HepG2 (cell line): ENCODE results near the gene WDHD1. TPM values are rescaled to one million over a fixed set of nuclear protein-coding genes. Genes with fewer than 3 reads are reported as not detected.

ENCODE experiments used
- CEBPG ChIP-seq: IDR thresholded peaks from 2 replicates; pipeline ENCODE4 v1.6.1; 2016
- ETS1 ChIP-seq: sonication (generic); formaldehyde crosslinking; IDR thresholded peaks from 2 replicates; pipeline ENCODE4 v1.4.0; 2020; ENCODE audit warnings: missing genetic modification reagents
- FOXJ3 ChIP-seq: sonication (generic); formaldehyde crosslinking; IDR thresholded peaks from 2 replicates; pipeline ENCODE4 v1.4.0; 2020; ENCODE audit warnings: missing genetic modification reagents, mild to moderate bottlenecking, borderline replicate concordance
- FOXO1 ChIP-seq: sonication (generic); formaldehyde crosslinking; IDR thresholded peaks from 2 replicates; pipeline ENCODE4 v1.4.0; 2020; ENCODE audit warnings: missing genetic modification reagents
- IRF9 ChIP-seq: sonication (generic); formaldehyde crosslinking; IDR thresholded peaks from 2 replicates; pipeline ENCODE4 v1.8.0; 2022; ENCODE audit warnings: missing genetic modification reagents, mild to moderate bottlenecking, borderline replicate concordance
- KDM2A ChIP-seq: sonication (generic); formaldehyde crosslinking; IDR thresholded peaks from 2 replicates; pipeline ENCODE4 v1.4.0; 2020; ENCODE audit warnings: low read depth, missing genetic modification reagents, borderline replicate concordance
- NFRKB ChIP-seq: fragments of 450-650 bp; IDR thresholded peaks from 2 replicates; pipeline ENCODE4 v1.6.1; 2017
- PAF1 ChIP-seq: IDR thresholded peaks from 2 replicates; pipeline ENCODE4 v1.6.1; 2016; ENCODE audit warnings: missing genetic modification reagents, missing compliant biosample characterization
- PRDM4 ChIP-seq: sonication (generic); formaldehyde crosslinking; IDR thresholded peaks from 2 replicates; pipeline ENCODE4 v1.9.0; 2021; ENCODE audit warnings: missing genetic modification reagents, borderline replicate concordance
- RBAK ChIP-seq: sonication (generic); formaldehyde crosslinking; IDR thresholded peaks from 2 replicates; pipeline ENCODE4 v1.5.1; 2020; ENCODE audit warnings: mild to moderate bottlenecking, missing genetic modification reagents
- SKI ChIP-seq: fragments of 450-650 bp; IDR thresholded peaks from one replicate; pipeline ENCODE4 v1.6.1; 2018; ENCODE audit warnings: mild to moderate bottlenecking; ENCODE audit not compliant: partially characterized antibody
- ZBTB44 ChIP-seq: sonication (generic); formaldehyde crosslinking; IDR thresholded peaks from 2 replicates; pipeline ENCODE4 v1.4.0; 2020; ENCODE audit warnings: missing genetic modification reagents
- ZNF430 ChIP-seq: sonication (generic); formaldehyde crosslinking; IDR thresholded peaks from 2 replicates; pipeline ENCODE4 v1.9.0; 2021; ENCODE audit warnings: mild to moderate bottlenecking, missing genetic modification reagents
- ZNF432 ChIP-seq: sonication (generic); formaldehyde crosslinking; IDR thresholded peaks from 2 replicates; pipeline ENCODE4 v1.5.0; 2020; ENCODE audit warnings: missing genetic modification reagents, mild to moderate bottlenecking, borderline replicate concordance
- ZNF558 ChIP-seq: sonication (generic); formaldehyde crosslinking; IDR thresholded peaks from 2 replicates; pipeline ENCODE4 v1.9.0; 2022; ENCODE audit warnings: mild to moderate bottlenecking, missing genetic modification reagents, borderline replicate concordance
- ZNF713 ChIP-seq: sonication (generic); formaldehyde crosslinking; IDR thresholded peaks from 2 replicates; pipeline ENCODE4 v1.4.0; 2020; ENCODE audit warnings: mild to moderate bottlenecking, missing genetic modification reagents
- polyA plus RNA-seq, 8 experiments: library from polyadenylated mRNA; depleted of rRNA in 3 of 8; stranded (reverse) in 7 of 8; unstranded in 1 of 8; fragments of >200 nt; fragmentation: Illumina TruSeq in 4 of 8; extraction: Trizol in 4 of 8; gene quantifications; 2 replicates each; pipeline versions ENCODE4 v1.2.1 to v1.2.3, GENCODE V29; 2011 to 2016; ENCODE audit warnings: low read depth in 4 of 8, missing spikeins in 1 of 8, mixed read lengths in 1 of 8; ENCODE audit not compliant: insufficient read depth in 1 of 8
- total RNA-seq, 5 experiments: library from RNA; depleted of rRNA; stranded (reverse); fragments of >200 nt; fragmentation: Illumina TruSeq; extraction: Trizol; gene quantifications; 2 replicates each; pipeline ENCODE4 v1.2.3, GENCODE V29; 2016; ENCODE audit warnings: low read depth in 1 of 5

WDHD1 gene
- total and polyA plus RNA-seq, 2 of the 13 experiments (the other 11 are each of a cell fraction or from before 2014, with no cell fraction given), result 5.5 to 27.5 TPM

- TF ChIP-seq PRDM4, result no peak
- no peak for TF ChIP-seq NFRKB
- TF ChIP-seq ZNF713 (CRISPR knock-in tag), result no peak
- TF ChIP-seq SKI, result peak; percentile 21
- no peak for TF ChIP-seq ZNF432 (CRISPR knock-in tag)
- TF ChIP-seq ZBTB44 (CRISPR knock-in tag), result no peak
- no peak for TF ChIP-seq FOXJ3 (CRISPR knock-in tag)
- TF ChIP-seq RBAK (CRISPR knock-in tag), result no peak
- peak; percentile 22; the same call in 1 of the 2 replicates for TF ChIP-seq FOXO1 (CRISPR knock-in tag)
- no peak for TF ChIP-seq PAF1 (CRISPR knock-in tag)
- no peak for TF ChIP-seq ETS1 (CRISPR knock-in tag)
- TF ChIP-seq ZNF430 (CRISPR knock-in tag), result peak; percentile 95
- TF ChIP-seq ZNF558 (CRISPR knock-in tag), result no peak
- peak; percentile 86 for TF ChIP-seq IRF9 (CRISPR knock-in tag)
- peak; percentile 89 for TF ChIP-seq KDM2A (CRISPR knock-in tag)
- TF ChIP-seq CEBPG (CRISPR knock-in tag), result peak; percentile 57
Measured at GRCh38 chr14:55026793-55027561, at the start of gene WDHD1, which contains the start of gene SOCS4 (continued).
